Inferior parietal cortex (tissue), 1 donor: Measurements from ENCODE around the gene NR2E1.

Source experiments
- DNase-seq: peaks from one replicate; pipeline ENCODE4 v3.0.0-alpha.2; 2016; ENCODE audit errors: extremely low spot score

The NR2E1 gene

DNA sequence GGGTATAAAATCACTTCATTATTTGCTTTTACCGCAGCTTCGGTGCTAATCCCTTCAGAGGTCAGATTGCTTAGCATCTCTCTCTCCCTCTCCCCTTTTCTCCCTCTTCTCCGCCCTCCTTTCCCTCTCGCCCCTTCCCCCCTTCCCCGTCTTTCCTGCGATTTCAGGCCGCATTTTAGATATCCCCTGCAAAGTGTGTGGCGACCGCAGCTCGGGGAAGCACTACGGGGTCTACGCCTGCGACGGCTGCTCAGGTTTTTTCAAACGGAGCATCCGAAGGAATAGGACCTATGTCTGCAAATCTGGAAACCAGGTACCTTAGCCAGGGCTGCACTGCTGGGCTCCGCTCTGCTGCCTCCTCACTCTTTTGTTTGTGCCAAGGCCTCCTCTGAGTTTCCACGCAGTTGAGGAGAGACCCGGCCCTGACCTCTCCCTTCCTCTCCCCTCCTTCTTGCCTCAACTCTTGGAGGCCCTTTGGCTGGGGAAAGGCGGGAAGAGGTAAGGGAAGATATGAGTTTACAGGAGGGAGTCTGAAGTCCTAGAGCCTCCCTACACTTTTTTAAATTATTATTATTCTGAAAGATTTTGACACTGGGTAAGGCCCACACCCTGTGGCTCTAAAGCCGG, 5.6 kb downstream of the NR2E1 start:
- DNase-seq = no peak

GRCh38 chr6:108171918-108172516, 6.2 kb downstream of the NR2E1 start:
- no peak for DNase-seq

DNA sequence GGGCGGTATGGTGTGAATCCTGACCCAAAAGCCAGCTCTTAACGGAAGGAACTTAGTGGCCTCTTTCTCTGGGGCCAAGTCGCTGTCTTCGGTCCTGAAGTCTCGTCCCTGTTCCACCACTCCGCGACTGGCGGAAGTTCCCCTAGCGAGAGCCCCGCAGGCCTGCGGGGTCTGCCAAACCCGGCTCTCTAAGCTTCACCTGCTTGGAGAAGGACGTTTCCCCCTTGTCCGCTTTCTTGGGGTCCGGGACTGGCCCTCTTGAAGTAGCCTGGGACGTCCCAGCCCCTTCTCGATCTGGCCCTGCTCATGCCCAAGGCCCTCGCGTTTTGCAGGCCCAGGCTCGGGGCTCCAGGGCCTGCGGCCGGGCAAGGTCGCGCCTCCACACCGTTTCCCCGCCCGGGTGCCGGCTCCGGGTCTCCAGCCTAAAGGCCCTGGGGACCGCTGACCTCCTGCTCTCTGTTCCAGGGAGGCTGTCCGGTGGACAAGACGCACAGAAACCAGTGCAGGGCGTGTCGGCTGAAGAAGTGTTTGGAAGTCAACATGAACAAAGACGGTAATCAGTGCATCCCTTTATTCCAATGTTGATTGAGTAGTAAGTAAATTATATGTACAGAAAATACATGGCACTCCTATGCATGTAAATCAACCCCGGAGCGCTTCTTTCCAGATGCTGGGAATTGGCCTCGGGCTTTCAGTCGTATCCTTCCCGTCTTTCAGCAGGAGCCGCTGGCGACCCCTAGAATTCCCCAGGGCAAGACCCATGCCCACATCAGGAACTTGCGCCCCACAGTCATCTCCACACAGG, 8.8 kb downstream of the NR2E1 start:
- no peak for DNase-seq

DNA sequence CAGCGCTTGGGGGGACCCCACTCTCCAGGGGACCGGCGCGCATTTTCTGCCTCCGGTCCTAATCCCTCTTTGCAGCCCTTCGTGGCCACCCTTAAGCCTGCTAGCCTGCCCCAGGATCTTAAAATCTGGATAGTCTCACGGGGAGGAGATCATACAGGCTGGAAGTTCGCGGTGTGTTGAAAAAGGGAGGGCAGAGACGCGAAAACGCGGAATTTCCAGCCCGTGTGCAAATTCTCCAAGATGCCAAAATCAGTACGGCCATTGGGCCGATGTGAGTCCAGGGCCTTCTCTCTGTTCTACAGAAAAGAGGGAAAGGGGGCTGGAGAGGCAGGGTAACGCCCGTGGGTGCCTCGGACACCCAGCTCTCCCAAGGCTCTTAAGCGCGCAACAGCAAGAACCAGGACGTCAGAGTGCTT, 9.4 kb downstream of the NR2E1 start:
- DNase-seq = no peak

DNA sequence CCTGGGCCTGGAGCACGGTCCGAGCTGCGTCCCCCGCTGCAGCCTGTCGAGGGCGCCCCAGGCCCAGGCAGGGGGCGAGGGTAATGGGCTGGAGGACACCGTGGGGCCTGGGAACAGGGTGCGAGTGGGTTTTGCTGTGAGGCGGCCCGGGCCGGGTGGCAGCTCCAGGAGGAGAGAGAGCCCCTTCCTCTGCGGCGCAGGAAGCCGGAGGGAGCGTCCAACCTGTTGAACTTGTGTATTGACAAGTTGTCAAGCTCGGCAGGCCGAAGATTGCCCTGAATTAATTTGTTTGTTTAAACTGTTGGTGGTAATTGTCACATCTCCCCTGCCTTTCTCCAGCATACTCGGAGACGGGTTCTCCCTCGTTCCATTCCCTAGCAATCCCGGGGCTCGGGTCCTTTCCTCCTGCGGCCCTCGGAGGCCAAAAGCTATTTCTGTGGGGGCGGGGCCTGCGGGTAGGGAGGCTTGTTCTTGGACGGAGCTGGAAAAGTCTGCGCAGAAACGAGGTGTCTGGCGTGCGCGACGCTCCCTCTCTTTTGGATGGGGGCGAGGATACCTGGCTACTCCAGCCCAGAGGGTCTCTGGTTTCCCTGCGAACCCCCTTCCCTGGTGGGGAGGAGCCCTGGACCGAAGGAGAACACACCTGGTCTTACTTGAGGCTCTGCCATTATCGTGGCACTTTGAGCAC, 9.9 kb downstream of the NR2E1 start:
- no peak for DNase-seq

- no peak for DNase-seq
Measured at GRCh38 chr6:108176281-108177089, 10.7 kb downstream of the NR2E1 start.

DNA sequence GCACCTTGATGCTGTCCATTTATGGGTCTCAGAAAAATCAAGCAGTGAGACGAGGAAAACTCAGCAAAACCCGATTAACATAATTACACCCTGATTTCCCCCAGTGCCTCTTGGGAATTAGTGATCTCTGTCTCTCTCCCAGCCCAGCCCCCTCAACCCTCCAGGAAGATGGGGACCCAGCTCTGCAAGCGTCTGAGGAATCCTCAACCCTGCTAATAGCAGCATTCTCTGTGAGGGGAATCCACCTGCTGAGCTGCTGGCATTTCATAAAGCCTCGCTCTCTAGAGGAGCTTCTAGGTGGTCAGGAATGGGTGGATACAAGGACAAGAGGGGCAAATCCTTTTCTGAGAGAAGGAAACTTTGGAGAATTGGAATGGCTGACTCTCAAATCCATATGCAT, 13.9 kb downstream of the NR2E1 start:
- DNase-seq = no peak

GRCh38 chr6:108180266-108180665, 14.4 kb downstream of the NR2E1 start:
- no peak for DNase-seq

DNA sequence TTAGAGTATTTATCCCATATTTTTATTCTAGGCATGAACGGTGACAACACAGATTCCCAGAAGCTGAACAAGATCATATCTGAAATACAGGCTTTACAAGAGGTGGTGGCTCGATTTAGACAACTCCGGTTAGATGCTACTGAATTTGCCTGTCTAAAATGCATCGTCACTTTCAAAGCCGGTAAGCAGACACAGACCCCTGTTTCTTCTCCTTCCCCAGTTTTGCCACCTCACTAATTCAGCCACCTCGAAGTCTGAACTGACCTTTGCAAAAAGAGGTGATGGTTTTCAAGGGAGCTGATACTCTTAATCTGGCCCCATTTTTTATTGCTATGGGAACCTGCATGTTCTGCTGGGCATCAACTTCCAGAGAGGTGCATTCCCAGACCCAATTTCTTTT, 15.0 kb downstream of the NR2E1 start:
- DNase-seq = no peak

- DNase-seq = no peak
Measured at GRCh38 chr6:108186226-108186625, 20.4 kb downstream of the NR2E1 start.

DNA sequence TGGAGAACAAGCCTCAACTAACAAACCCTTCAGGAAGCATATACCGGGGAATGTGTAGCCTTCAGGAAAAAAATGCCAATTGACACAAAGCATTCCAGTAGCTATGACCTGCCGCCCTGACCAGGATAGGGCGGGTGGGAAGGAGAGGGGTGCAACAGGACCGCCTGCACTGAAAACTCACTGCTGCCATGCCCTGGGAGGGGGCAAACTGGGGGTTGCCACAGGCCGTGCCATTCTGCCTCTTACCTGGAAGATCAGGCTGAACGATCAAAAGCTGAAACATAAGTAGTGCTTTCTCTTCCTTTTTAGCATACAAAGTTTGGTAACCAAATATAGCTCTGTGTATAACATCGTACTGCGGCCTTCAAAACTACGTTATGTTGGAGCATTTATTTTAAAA, 21.7 kb downstream of the NR2E1 start:
- no peak for DNase-seq

GRCh38 chr6:108193131-108193530, 27.3 kb downstream of the NR2E1 start:
- no peak for DNase-seq

- DNase-seq = no peak
Measured at GRCh38 chr6:108193835-108194234, 28.0 kb downstream of the NR2E1 start.

GRCh38 chr6:108194503-108194902, 28.7 kb downstream of the NR2E1 start:
- DNase-seq = no peak

DNA sequence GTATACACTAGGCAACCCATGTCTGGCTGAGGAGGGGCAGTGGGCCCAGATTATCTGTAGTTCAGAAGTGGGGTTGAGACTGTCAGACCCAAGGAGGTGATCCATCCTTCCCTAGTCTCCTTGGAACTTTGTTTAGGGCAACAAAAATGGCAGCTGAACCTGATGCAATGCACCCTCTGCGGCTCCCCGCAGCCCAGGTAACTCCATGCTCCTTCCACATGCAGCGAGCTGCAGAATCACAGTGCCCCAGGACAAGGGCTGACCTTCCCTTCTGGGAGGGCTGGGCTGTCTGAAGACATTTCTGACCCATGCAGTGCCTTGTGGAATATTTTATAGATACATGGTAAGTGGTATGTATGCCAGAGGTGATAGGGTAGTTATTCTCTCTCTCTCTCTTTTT, 29.4 kb downstream of the NR2E1 start:
- no peak for DNase-seq

- DNase-seq = no peak
Measured at GRCh38 chr6:108198761-108199498, 33.1 kb downstream of the NR2E1 start.

- no peak for DNase-seq
Measured at GRCh38 chr6:108200186-108200585, 34.4 kb downstream of the NR2E1 start.

DNA sequence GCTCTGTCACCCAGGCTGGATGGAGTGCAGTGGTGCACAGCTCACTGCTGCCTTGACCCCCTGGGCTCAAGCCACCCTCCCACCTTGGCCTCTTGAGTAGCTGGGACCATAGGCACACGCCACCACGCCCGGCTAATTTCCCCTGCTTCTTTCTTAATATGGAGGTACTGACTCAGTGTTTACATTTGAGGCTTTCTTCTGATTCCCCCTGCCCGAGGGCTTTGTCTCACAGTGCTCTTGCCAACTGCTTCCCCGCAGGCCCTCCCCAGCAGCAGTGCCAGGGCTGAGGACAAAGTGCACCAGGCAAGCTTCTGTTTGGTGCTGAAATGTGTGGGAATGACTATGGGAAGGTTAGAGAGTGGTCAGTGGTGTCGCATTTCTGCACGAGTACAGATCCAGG, 34.8 kb downstream of the NR2E1 start:
- DNase-seq = no peak

DNA sequence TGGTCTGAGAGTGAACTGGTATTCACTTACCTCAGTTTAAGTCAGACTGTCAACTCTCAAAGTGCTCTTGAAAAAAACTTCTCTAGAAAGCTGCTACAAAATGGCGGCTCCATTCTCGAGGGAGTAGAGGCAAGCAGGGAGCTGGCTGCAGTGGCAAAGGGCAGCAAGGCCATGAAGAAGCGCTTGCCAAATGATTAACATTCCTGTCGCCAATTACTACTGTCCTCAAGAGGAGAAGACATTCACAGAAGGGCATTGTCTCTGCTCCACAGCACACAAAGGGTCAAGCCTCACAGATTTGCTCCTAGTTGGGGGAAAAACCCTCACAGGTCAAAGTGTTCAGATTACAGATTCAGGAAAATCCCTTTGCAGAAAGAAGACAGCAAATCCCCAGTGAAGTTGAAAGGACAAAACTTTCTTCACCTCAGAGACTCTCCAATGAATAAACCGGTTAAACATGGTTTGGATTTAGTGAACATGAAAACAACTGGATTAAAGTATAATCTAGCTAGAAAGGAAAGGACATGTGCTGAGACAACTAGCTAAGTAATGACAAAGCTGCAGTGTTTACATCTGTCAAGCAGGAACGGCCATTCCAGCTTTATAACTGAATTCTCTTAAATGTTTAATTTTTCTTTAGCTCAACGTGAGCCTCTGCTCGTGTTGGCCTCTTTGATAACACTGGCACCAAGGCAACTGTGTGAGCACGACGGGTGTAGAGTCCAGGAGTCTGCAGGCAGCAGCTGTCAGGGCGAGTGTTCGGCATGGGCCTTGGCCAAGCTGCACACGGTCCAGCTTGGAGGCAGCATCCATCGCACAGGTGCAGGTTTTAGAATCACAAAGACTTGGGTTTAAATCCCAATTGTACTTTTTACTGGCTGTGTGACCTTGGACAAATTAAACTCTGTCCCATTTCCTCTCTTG, 37.6 kb downstream of the NR2E1 start:
- DNase-seq = no peak

- DNase-seq = no peak
Measured at GRCh38 chr6:108207013-108207412, 41.2 kb downstream of the NR2E1 start.
